NCI-H1092 treated with DMSO at 0.1 percent for 48 hours (cell line): ENCODE data around the gene KCNMB4.
"Not testable (repeated sequence)": the region's sequence is repeated elsewhere in the genome, so short reads cannot be mapped to it uniquely, and the experiment has no call there.

Experiments
- DNase-seq: peaks from one replicate; lab custom pipeline; 2025; lab: John Stamatoyannopoulos, UW

Gene KCNMB4

DNA sequence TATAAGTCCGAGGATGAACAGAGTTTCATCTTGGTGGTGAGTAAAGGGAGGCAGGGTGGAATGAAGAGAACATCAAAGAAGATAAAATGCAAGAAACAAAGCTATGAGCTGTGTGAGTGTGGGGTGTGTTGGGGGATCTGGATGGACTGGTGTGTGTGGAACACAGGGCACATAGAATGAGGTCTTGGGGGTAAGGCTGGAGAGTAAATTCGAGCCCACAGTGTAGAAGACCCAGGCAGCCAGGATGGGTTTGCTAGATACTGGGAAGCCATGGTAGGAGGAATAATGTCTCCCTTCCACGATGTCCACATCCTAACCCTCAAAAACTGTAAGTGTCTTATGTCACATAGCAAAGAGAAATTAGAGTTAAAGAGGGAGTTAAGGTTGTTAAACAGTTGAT lies 6.8 kb downstream of the KCNMB4 start:
- no peak for DNase-seq

DNA sequence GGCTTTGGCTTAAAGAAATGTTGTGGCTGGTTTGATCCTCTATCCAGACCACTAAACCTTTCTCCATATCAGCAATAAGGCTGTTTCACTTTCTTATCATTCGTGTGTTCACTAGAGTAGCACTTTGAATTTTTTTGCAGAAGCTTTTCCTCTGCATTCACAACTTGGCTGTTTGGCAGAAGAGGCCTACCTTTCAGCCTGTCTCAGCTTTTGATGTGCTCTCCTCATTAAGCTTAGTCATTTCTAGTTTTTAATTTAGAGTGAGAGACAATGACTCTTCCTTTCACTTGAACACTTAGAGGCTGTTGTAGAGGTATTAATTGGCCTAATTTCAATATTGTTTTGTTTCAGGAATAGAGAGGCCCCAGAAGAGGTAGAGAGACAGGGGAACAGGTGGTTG lies 13.8 kb downstream of the KCNMB4 start:
- DNase-seq, result no peak

DNA sequence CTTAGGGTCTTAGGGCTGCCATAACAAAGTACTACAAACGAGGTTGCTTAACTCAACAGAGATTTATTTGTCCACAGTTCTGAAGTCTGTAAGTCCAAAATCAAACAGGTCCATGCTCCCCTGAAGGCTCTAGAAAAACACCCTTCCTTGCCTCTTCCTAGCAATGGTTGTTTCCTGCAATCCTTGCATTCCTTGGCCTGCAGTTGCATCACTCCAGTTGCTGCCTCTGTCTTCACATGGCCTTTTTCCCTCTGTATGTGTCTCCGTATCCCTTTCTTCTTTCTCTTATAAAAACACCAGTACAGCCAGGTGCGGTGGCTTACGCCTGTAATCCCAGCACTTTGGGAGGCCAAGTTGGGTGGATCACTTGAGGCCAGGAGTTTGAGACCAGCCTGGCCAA lies 17.4 kb downstream of the KCNMB4 start:
- DNase-seq, result no peak

DNA sequence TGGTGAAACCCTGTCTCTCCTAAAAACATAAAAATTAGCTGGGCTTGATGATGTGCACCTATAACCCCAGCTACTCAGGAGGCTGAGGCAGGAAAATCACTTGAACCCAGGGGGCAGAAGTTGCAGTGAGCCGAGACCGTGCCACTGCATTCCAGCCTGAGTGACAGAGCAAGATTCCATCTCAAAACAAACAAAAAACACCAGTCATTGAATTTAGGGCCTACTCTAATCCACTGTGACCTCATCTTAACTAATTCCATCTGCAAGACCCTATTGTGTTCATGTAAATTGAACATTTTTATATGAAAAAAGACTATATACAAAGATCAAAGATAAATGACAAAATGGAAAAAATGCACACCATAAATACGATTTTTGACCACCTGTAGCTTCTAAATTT lies 17.8 kb downstream of the KCNMB4 start:
- no peak for DNase-seq

DNA sequence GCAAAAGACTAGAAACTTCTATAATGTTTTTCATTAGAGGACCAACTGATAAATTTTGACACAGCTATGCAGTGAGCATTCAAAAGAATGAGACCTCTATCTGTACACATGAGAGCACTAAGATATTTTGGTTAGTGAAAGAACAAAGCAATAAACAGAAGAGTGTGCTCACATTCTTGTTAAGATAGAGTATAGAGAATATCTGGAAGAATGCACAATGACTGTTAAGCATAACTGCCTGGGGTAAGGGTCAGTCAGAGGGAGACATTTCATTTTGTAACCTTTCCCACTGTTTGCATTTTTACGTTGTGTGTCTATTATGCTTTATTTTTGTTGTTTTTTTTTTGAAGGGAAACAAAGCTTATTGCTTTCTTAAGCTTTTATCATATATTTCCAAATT lies 20.7 kb downstream of the KCNMB4 start:
- DNase-seq, result no peak

DNA sequence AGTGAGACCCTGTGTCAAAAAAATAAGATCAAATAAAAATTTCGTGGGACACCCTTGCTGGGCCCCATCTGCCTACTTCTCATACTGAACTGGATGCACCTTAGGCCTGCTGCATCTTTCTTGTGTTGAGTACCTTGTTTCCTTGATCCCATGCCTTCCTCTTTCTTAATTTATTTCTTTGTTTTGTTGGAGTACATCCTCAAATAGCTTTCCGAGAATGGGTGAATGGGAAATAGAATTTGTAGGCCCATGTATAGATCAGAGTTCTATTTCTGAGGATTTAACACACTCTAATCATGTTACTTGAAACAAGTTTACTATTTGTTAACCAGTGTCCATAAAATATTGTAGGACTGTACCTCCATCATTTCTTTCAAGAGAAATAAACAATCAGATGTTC lies 23.6 kb downstream of the KCNMB4 start:
- no peak for DNase-seq

DNA sequence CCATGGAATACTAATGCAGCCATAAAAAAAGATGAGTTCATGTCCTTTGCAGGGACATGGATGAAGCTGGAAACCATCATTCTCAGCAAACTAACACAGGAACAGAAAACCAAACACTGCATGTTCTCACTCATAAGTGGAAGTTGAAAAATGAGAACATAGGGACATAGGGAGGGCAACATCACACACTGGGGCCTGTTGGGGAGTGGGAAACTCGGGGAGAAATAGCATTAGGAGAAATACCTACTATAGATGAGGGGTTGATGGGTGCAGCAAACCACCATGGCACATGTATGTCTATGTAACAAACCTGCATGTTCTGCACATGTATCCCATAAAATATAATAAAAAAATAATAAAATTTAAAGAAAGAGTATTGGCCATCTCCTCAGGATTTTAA lies 26.5 kb downstream of the KCNMB4 start:
- DNase-seq, result not testable (repeated sequence)

DNA sequence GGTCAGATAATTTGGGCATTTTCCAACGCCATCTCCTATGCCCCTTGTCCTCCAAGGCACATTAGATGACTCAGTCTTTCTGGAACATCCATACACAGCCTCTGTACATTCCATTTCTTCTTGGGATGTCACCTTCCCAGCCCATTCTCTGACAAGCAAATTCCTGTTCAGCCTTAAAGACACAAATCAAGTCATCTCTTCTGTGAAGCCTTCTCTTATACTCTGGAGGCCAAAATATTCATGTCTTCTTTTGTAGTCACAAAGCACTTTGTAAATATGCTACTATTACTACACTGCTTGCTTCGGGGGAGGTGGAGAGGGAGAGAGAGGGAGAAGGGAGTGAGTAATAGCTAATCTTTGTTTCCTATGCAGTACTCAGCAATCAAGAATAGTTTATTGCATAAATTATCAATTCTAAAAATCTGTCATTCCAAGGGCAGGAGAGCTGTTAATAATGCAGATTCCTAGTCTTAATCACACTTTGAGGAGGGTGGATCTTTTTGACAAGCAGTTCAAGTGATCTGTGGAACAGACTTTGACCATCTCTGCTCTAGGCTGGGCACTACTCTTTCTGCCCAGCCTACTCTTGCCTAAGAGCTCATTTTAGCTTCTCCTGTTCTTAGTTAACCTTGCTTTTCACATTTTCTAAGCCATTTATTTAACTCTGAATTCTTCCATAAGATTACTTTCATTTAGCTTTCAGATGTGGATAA lies 27.9 kb downstream of the KCNMB4 start:
- DNase-seq, result no peak

DNA sequence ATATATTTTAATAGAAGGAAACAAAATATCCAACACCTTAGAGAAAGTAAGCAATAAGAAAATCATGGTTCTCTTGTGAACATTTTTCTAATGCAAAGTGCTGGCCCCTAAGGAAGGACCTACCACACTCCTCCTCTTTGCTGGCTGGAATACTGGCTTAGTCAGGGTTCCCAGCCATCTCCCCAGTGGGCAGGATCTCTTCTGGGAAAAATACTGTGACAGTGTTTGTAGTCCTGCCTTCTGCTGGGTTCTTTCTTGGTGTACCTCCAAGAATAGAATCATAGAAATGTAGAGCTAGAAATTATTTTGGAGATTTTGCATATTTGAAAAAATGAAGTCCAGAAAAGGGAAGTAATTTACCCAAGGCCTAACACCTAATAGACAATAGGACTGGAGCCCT lies 31.9 kb downstream of the KCNMB4 start:
- DNase-seq, result no peak

DNA sequence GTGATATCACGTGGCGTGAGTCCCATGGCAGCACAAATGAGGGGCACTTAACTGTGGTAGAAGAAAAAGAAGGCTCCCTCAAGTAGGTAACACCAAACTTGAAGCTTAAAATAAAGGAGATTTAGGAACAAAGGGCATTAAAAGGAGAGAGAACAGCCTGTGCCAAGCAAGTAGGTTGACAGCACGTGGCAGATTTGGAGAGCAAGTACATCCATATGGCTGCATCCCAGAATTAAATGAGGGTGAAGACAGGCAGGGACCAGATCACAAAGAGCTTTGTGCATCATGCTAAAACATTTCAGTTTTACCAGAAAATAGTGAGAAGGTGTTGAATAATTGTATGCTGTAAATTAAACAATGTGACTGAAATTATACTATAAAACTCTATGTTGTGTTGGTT lies 32.8 kb downstream of the KCNMB4 start:
- no peak for DNase-seq

DNA sequence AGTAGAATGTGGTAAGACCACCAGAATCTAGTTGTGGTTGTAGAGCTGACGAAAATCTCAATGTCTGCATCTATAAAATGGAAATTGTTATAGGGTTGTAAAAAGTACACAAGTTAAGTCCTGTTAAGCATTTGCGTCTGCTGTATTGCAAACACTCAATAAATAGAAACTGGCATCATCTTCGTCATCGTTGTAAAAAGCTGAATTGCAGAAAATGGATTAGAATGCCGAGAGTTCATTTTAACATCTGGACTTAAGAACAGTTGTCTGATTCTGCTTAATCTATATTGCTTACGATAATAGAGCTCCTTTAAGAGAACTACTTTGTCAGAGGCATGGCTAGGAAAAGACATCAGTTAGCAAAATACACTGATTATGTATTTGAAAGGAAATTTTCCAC lies 33.2 kb downstream of the KCNMB4 start:
- no peak for DNase-seq

DNA sequence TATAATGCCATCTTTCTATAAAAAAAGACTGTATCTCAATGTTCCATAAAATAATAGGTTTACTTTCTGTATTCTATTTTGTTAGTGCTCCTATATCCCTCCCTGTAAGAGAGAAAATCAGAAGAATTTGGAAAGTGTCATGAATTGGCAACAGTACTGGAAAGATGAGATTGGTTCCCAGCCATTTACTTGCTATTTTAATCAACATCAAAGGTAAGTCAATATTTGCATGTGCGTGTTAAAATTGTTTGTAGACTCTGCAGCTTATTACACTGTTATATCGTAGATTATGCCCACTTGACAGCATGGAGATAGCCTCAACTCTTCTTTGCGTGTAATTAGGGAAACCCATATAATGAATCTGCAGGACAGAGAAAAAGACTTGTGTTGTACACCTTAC lies 34.0 kb downstream of the KCNMB4 start:
- no peak for DNase-seq

DNA sequence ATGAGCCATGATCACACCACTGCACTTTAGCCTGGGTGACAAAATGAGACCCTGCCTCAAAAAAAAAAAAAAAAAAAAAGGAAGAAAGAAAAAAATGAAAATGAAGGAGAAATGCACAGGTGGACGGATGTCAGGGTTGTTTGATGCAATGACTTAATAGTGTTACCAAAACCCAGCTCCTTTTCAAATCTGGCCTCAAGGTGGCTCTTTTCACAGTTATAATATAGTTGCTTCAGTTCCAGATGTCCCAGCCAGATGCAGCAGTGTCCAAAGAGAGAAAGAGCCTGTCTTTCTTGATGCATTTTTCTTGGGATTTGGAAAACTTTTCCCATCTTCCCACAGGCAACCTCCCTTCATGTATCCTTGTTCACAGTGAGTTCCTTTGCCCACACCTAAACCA lies 36.5 kb downstream of the KCNMB4 start:
- DNase-seq, result no peak

DNA sequence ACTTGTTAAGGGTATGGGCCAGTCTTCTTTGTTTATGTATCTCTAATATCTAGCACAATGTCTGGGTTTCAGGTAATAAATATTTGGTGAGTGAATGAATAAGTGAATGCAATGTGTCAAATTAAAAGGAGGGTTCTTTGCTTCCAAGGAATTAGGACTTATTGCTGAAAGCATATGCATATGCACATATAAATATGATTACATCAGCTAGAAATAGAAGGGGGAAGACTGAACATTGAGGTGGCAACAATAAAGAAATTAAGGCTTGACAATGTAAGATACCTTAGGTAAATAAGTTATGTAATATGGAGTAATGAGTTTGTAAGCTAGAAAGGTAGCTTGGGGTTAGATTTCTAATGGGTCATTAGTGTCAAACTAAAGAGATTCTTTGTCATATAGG lies 37.7 kb downstream of the KCNMB4 start:
- no peak for DNase-seq

DNA sequence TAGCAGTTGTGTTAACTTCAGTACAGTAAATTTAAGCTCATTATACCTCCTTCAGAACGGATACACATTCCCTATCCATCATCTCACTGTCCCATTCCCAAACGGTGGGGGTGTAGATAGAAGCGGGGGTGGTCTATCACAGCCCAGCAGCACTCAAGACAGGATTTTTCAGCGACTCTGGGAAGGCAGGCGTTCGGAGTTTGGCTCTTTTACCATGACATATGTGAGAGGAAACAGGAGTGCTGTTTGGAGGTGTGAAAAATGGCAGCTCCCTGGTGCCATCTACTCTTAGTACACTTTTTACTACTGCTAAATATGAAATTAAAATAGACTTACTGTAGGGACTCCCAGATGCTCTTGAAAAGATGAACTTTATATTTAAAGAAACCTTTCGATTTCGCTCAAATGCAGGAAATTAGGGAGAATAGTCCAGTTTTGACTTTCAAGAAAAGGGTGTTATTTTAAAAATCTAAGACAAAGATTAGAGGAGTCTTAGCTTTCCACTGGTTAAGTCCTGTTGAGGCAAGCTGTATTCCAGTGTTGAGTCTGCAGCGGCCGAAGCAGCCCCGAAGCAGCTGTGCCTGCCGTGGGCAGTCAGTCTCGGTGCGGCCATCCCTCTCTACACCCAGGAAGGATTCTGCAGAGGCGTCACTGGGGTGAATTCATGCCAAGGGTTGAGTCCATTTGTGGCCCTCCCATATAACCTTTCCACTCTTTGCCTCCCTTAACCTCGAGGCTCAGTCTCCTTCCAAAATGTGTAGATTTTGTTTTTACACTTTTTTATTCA lies 42.1 kb downstream of the KCNMB4 start:
- DNase-seq, result no peak

DNA sequence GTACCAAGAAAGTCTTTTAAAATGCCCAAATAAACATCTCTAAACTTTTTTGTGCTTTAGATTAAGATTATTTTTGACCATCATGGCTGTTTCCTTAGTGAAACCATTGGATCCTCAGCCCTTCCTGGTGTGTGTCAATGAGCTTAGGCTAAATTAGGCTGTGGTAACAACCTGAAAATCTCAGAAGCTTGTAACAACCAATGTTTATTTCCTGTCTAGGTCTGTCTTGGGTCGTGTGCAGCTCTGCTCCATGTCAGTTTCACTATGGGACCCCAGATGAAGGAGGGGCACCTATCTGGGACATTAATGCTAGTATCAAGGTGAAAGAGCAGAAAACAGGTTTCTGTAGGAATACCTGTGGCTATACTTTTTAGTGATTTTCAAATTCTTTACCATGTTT lies 49.9 kb downstream of the KCNMB4 start:
- no peak for DNase-seq

DNA sequence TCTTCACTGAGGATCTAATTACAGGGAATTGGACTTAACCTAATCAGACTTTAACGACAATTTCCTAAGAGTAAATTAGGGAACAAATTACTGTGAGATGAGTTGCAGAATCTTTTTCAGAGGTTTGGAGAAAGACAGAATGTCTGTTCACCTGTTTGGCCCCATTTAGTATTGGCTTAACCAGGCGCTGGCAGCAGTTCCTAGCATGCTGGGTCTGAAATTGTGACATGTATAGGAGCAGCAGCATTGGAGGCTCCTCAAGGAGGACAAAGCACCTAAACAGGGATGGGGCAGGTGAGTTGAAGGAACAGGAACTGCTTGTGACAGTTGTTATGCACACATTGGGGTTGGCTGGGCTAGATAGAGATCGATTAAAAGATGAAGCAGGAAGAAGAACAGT lies 51.0 kb downstream of the KCNMB4 start:
- DNase-seq, result no peak

DNA sequence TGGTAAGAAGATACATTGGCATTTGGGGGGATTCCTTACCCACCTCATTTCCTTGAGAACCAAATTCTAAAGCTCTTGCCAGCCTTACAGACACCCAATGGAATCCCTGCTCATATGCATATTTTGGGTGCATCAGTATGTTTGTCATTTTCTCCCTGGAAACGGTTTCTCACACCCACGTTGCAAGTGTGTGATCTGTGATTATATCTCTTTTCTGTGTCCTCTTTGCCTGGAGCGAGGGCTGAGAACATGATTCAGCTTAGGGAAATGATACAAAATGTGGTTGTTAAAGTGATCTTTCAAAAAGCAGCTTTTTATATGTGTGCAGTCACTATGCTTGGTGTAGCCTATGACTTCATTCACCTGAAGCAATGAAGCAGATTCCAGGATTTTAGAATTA lies 52.0 kb downstream of the KCNMB4 start:
- no peak for DNase-seq

DNA sequence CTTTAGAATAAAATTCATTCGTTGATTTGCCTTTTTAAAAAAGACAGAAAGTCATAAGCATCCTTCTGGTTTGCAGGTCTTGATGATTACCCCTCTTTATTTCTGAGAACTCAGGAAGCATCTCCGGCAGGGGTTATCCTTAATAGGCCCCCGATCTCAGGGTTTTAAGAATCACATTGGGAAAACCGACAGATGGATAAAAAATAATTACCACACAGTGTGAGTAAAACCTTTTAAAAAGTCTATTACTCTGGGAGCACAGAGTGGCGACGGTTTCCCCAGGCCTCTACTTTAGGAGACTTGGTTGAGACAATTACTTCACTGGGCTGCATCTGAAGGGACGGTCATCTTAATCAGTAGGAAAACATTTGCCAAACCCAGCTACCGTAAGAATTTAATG lies 56.5 kb downstream of the KCNMB4 start:
- no peak for DNase-seq

DNA sequence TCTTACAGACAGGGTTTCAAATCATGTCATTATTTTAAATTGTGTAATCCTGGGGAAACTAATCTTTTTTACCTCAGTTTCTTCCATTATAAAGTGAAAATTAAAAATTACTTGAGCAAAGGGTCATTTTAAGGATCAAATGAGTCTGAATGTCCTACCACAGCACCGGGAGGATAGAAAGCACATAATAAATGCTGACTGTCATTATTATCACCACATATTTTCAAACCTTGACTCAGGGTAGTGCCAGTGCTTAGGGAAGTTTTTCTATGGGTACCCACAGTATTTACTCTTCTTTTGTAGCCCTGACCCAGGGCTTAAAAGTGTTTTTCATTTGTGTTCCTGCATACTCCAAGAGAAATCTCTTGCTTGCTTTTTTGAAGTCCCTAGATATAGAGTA lies 60.5 kb downstream of the KCNMB4 start:
- DNase-seq, result no peak

DNA sequence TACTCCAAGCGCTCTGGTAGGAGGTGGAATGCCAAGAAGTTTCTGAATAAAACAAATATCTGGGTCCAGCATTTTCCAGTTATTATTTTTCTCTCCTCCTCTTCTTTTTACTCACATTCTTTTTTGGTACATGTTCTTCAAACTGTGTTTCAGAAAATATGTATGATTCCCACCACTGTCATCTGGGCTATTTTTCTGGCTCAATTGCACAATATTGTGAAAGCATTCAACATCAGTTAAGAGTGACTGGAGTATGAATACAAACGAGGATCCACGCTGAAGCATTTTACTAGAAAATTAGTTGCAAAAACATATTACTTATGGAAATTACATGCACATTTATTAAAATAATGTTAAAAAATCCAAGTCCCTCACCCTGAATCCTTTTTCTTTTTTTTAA lies 61.5 kb downstream of the KCNMB4 start:
- no peak for DNase-seq

DNA sequence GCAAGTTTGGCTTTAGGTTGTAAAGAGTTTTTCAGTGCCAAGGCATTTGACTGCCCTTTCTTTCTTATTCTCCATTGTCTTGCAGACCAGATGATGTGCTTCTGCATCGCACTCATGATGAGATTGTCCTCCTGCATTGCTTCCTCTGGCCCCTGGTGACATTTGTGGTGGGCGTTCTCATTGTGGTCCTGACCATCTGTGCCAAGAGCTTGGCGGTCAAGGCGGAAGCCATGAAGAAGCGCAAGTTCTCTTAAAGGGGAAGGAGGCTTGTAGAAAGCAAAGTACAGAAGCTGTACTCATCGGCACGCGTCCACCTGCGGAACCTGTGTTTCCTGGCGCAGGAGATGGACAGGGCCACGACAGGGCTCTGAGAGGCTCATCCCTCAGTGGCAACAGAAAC lies 64.3 kb downstream of the KCNMB4 start:
- DNase-seq, result no peak

DNA sequence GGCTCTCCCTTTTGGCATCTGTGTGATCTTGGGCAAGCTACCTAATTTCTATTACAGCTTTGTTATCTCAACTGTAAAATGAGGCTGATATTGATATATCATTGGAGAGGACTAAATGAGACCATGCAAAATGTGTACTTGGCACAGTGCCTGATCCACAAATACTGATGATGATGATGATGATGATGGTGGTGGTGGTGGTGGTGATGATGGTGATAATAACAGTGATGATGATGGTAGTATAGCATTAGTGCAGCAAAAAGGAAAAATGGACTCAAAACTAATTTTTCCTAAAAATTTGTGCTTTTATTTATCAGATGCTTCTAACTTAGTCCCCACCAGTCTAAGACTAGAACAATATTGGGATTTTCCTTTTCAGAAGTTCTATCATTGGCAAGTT lies 70.7 kb downstream of the KCNMB4 start:
- DNase-seq, result no peak
